ENCODE results near the gene THRSP. TPM values are rescaled to one million over a fixed set of nuclear protein-coding genes. Genes with fewer than 3 reads are reported as not detected.

Gene THRSP
- total RNA-seq, 1 donor, result not detected

- peak overlapping the region; percentile 52 for H3K4me3 ChIP-seq (ENCODE audit: low read depth, low read length)
- peak; percentile 65 for DNase-seq (ENCODE audit: low read depth)
- TF ChIP-seq CTCF (IDR thresholded peaks at IDR 0.05; ENCODE audit: insufficient read depth, low read depth, low read length), result peak; percentile 99
Measured at GRCh38 chr11:78045851-78046485, 17.7 kb upstream of the THRSP start.

- no peak for DNase-seq (ENCODE audit: low read depth)
- no peak for TF ChIP-seq CTCF (IDR thresholded peaks at IDR 0.05; ENCODE audit: insufficient read depth, low read depth, low read length)
- H3K4me3 ChIP-seq (ENCODE audit: low read depth, low read length), result no peak overlapping the region
Measured at GRCh38 chr11:78046486-78046854, 17.2 kb upstream of the THRSP start.

- no peak overlapping the region for H3K4me3 ChIP-seq (ENCODE audit: low read depth, low read length)
- DNase-seq (ENCODE audit: low read depth), result no peak
- TF ChIP-seq CTCF (IDR thresholded peaks at IDR 0.05; ENCODE audit: insufficient read depth, low read depth, low read length), result no peak
Measured at GRCh38 chr11:78048561-78048960, 15.1 kb upstream of the THRSP start.

- no peak for DNase-seq (ENCODE audit: low read depth)
- TF ChIP-seq CTCF (IDR thresholded peaks at IDR 0.05; ENCODE audit: insufficient read depth, low read depth, low read length), result no peak
- no peak overlapping the region for H3K4me3 ChIP-seq (ENCODE audit: low read depth, low read length)
Measured at GRCh38 chr11:78049348-78049747, 14.3 kb upstream of the THRSP start.

- no peak overlapping the region for H3K4me3 ChIP-seq (ENCODE audit: low read depth, low read length)
- no peak for TF ChIP-seq CTCF (IDR thresholded peaks at IDR 0.05; ENCODE audit: insufficient read depth, low read depth, low read length)
- peak; percentile 56 for DNase-seq (ENCODE audit: low read depth)
Measured at GRCh38 chr11:78050964-78051831, 12.5 kb upstream of the THRSP start.

- no peak for TF ChIP-seq CTCF (IDR thresholded peaks at IDR 0.05; ENCODE audit: insufficient read depth, low read depth, low read length)
- H3K4me3 ChIP-seq (ENCODE audit: low read depth, low read length), result no peak overlapping the region
- DNase-seq (ENCODE audit: low read depth), result no peak
Measured at GRCh38 chr11:78054971-78055370, 8.7 kb upstream of the THRSP start.
